ENCODE measurements around the gene SALL1.

GRCh38 chr16:51141106-51141505 lies 10.0 kb downstream of the SALL1 start:
- TF ChIP-seq, protein P1, sequence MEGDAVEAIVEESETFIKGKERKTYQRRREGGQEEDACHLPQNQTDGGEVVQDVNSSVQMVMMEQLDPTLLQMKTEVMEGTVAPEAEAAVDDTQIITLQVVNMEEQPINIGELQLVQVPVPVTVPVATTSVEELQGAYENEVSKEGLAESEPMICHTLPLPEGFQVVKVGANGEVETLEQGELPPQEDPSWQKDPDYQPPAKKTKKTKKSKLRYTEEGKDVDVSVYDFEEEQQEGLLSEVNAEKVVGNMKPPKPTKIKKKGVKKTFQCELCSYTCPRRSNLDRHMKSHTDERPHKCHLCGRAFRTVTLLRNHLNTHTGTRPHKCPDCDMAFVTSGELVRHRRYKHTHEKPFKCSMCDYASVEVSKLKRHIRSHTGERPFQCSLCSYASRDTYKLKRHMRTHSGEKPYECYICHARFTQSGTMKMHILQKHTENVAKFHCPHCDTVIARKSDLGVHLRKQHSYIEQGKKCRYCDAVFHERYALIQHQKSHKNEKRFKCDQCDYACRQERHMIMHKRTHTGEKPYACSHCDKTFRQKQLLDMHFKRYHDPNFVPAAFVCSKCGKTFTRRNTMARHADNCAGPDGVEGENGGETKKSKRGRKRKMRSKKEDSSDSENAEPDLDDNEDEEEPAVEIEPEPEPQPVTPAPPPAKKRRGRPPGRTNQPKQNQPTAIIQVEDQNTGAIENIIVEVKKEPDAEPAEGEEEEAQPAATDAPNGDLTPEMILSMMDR (IDR thresholded peaks at IDR 0.05): no peak
- TF ChIP-seq POLR2AphosphoS5 (IDR thresholded peaks at IDR 0.05; ENCODE audit: low read depth, low read length): no peak
